ENCODE results near the gene PTGES3L. TPM values are rescaled to one million over a fixed set of nuclear protein-coding genes. Genes with fewer than 3 reads are reported as not detected.
"Not testable (repeated sequence)": the region's sequence is repeated elsewhere in the genome, so short reads cannot be mapped to it uniquely, and the experiment has no call there.

PTGES3L gene
- total RNA-seq, 3 donors from 2014 or later: 0.44 to 0.66 TPM; not detected in 1

DNA sequence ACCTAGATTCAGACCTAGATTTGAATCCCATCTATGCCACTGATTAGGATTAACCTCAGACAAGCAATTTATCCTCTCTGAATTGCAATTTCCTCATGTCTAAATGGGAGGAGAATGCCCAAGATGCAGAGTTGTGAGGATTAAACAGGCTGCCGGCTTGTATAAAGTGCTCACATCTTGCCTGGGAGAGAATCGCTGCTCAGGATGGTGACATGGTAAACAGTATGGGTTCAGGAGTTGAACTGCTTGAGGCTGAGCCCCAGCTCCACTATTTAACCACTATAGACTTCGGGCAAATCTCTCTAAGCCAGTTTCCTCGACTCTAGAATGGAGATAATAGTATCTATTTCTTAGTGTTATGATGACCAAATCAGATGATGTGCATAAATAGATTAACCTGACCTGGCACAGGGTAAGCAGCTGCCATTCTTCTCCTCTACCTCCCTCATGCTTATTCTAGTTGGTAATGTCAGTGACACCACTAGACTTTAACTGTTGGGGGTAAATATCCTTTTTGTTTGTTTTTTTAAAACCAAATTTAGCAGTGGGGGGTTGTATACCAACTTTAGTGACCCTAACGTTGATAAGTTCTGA, 17.6 kb upstream of the PTGES3L start:
- Histone ChIP-seq H3K36me3 (no peaks in the 10 kb centered on the region), H3K4me3 (peak overlapping the region in 2 of 3 donors; percentile 51 to 80), H3K9me3 (no peaks in the 10 kb centered on the region), H3K27ac (peak overlapping the region; percentile 71 to 95), H3K4me1 (peaks cover 0 to 8% of the 10 kb centered on the region in 2 donors), H3K27me3 (no peaks in the 10 kb centered on the region)
- DNase-seq (ENCODE audit: low spot score in 2 of 2): no peak
- intact Hi-C loops (cut with DNase I; ENCODE audit: low total_unique reads): no loop called here
- TF ChIP-seq, protein P1, sequence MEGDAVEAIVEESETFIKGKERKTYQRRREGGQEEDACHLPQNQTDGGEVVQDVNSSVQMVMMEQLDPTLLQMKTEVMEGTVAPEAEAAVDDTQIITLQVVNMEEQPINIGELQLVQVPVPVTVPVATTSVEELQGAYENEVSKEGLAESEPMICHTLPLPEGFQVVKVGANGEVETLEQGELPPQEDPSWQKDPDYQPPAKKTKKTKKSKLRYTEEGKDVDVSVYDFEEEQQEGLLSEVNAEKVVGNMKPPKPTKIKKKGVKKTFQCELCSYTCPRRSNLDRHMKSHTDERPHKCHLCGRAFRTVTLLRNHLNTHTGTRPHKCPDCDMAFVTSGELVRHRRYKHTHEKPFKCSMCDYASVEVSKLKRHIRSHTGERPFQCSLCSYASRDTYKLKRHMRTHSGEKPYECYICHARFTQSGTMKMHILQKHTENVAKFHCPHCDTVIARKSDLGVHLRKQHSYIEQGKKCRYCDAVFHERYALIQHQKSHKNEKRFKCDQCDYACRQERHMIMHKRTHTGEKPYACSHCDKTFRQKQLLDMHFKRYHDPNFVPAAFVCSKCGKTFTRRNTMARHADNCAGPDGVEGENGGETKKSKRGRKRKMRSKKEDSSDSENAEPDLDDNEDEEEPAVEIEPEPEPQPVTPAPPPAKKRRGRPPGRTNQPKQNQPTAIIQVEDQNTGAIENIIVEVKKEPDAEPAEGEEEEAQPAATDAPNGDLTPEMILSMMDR (IDR thresholded peaks at IDR 0.05): no peak
- TF ChIP-seq POLR2AphosphoS5 (IDR thresholded peaks at IDR 0.05) (no peak), POLR2A (IDR thresholded peaks at IDR 0.05) (no peak)

- H3K9me3 ChIP-seq; H3K36me3 ChIP-seq; DNase-seq (ENCODE audit: low spot score in 2 of 2); H3K4me1 ChIP-seq; H3K27me3 ChIP-seq; H3K27ac ChIP-seq; H3K4me3 ChIP-seq; intact Hi-C loops (cut with DNase I; ENCODE audit: low total_unique reads): not testable (repeated sequence)
Measured at GRCh38 chr17:42993913-42994312, 14.0 kb upstream of the PTGES3L start.

DNA sequence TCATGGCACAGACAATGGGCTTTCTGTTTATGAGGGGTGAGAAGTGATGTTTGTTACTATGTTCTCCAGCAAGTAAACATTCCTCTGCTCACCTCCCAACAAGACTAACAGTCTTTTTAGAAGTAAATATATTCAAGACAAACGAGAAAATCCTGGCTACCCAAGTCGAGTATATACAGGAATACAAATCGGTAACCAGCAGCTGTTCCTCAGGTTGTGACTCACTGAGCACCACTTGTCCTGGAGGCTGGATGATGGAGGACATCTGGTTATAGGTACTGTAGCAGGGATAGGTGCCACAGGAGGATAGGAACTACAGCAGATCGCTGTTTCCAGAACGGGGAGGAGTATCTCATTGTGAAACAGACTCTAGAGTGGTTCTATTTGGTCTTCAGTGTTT, 13.0 kb upstream of the PTGES3L start:
- Histone ChIP-seq H3K27ac (no peak overlapping the region), H3K4me1 (no peaks in the 10 kb centered on the region), H3K9me3 (no peaks in the 10 kb centered on the region), H3K4me3 (no peak overlapping the region), H3K27me3 (no peaks in the 10 kb centered on the region), H3K36me3 (no peaks in the 10 kb centered on the region)
- no peak for DNase-seq (ENCODE audit: low spot score in 2 of 2)
- intact Hi-C loops (cut with DNase I; ENCODE audit: low total_unique reads): no loop called here
- no peak for TF ChIP-seq POLR2A (IDR thresholded peaks at IDR 0.05)
- TF ChIP-seq, protein P1 (IDR thresholded peaks at IDR 0.05): no peak
- TF ChIP-seq POLR2AphosphoS5 (IDR thresholded peaks at IDR 0.05): no peak

DNA sequence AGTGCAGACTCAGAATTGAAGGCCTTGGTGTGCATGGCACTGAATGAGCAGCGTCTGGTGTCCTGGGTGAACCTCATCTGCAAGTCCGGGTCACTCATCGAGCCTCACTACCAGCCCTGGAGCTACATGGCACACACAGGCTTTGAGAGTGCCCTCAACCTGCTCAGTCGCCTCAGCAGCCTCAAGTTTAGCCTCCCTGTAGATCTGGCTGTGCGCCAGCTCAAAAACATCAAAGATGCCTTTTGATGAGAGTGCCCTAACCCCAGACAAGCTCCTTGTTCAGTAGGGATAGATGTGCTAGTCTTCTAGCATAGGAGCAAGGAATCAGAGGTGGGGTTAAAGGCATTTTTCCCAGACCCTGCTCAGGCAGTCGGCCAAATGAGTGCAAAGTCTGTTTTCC, 11.6 kb upstream of the PTGES3L start:
- H3K4me1 ChIP-seq: no peaks in the 10 kb centered on the region
- DNase-seq (ENCODE audit: low spot score in 2 of 2): no peak
- TF ChIP-seq, protein P1 (IDR thresholded peaks at IDR 0.05): no peak
- TF ChIP-seq POLR2AphosphoS5 (IDR thresholded peaks at IDR 0.05) (no peak), POLR2A (IDR thresholded peaks at IDR 0.05) (no peak)
- no peak overlapping the region for H3K4me3 ChIP-seq
- intact Hi-C loops (cut with DNase I; ENCODE audit: low total_unique reads): no loop called here
- no peaks in the 10 kb centered on the region for H3K9me3 ChIP-seq
- no peaks in the 10 kb centered on the region for H3K36me3 ChIP-seq
- H3K27ac ChIP-seq: peak overlapping the region in 1 of 2 donors; percentile 3
- H3K27me3 ChIP-seq: no peaks in the 10 kb centered on the region

DNA sequence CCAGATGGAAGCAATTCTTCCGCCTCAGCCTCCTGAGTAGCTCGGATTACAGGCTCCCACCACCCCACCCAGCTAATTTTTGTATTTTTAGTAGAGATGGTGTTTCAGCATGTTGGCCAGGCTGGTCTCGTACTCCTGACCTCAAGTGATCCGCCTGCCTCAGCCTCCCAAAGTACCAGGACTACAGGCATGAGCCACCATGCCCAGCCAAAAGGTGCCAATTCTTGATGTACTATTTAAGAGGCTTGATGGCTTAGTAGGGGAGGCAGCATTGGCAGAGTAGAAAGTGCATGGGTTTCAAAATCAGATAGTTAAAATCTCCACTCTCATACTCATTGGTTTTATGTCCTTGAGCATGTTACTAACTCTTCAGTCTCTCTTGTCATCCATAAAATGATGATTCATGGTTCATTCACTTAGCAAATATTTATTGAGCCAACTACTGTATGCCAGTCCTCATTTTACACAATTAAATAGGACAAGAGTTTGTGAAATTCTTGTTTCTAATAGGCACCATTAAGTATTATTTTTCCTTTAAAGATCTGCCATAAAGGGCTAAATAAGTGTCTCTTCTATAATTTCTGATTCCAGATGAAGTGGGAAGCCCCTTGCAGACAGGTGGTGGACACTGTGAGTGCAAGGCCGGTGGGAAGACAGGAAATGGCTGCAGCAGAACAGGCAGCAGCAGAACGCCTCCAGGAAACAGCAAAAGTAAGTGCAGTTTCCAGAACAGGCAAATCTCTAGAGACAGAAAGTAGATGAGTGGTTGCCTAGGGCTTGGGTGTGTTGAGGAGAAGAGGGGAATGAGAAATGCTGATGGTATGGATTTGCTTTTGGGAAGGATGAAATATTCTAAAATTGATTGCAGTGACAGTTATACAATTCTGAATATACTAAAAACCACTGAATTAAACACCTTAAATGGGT, 10.1 kb upstream of the PTGES3L start:
- H3K27me3 ChIP-seq: no peaks in the 10 kb centered on the region
- no peak for TF ChIP-seq POLR2A (IDR thresholded peaks at IDR 0.05)
- TF ChIP-seq, protein P1 (IDR thresholded peaks at IDR 0.05): no peak
- TF ChIP-seq POLR2AphosphoS5 (IDR thresholded peaks at IDR 0.05): no peak
- intact Hi-C loops (cut with DNase I; ENCODE audit: low total_unique reads): no loop called here
- no peak for DNase-seq (ENCODE audit: low spot score in 2 of 2)
- H3K4me1 ChIP-seq: no peaks in the 10 kb centered on the region
- H3K4me3 ChIP-seq: no peak overlapping the region
- H3K27ac ChIP-seq: peak overlapping the region in 1 of 2 donors; percentile 15
- H3K36me3 ChIP-seq: no peaks in the 10 kb centered on the region
- no peaks in the 10 kb centered on the region for H3K9me3 ChIP-seq
